Measurements from ENCODE around the gene FNDC3B.

Gene FNDC3B

GRCh38 chr3:172107403-172107802 is 68.0 kb downstream of the FNDC3B start:
- peak; percentile 76 for DNase-seq (ENCODE audit: low spot score)
- no peak for TF ChIP-seq CTCF (IDR thresholded peaks at IDR 0.05; ENCODE audit: extremely low read depth, insufficient read depth, missing control alignments)
- in situ Hi-C loops (cut with MboI; ENCODE audit: low pct_unique_long_range_greater_than_20kb, low sequenced_read_pairs, unreplicated experiment): no loop called here

GRCh38 chr3:172110127-172110779 is 70.9 kb downstream of the FNDC3B start:
- TF ChIP-seq CTCF (IDR thresholded peaks at IDR 0.05; ENCODE audit: extremely low read depth, insufficient read depth, missing control alignments): no peak
- in situ Hi-C loops (cut with MboI; ENCODE audit: low pct_unique_long_range_greater_than_20kb, low sequenced_read_pairs, unreplicated experiment): no loop called here
- no peak for DNase-seq (ENCODE audit: low spot score)

GRCh38 chr3:172111163-172111562 is 71.8 kb downstream of the FNDC3B start:
- no peak for TF ChIP-seq CTCF (IDR thresholded peaks at IDR 0.05; ENCODE audit: extremely low read depth, insufficient read depth, missing control alignments)
- in situ Hi-C loops (cut with MboI; ENCODE audit: low pct_unique_long_range_greater_than_20kb, low sequenced_read_pairs, unreplicated experiment): no loop called here

GRCh38 chr3:172112078-172112733 is 72.8 kb downstream of the FNDC3B start:
- in situ Hi-C loops (cut with MboI; ENCODE audit: low pct_unique_long_range_greater_than_20kb, low sequenced_read_pairs, unreplicated experiment): no loop called here
- DNase-seq (ENCODE audit: low spot score): no peak
- TF ChIP-seq CTCF (IDR thresholded peaks at IDR 0.05; ENCODE audit: extremely low read depth, insufficient read depth, missing control alignments): no peak

More at GRCh38 chr3:172111163-172111562, 71.8 kb downstream of the FNDC3B start:
- no peak for DNase-seq (ENCODE audit: low spot score)

- TF ChIP-seq CTCF (IDR thresholded peaks at IDR 0.05; ENCODE audit: extremely low read depth, insufficient read depth, missing control alignments): no peak
- DNase-seq (ENCODE audit: low spot score): no peak
- in situ Hi-C loops (cut with MboI; ENCODE audit: low pct_unique_long_range_greater_than_20kb, low sequenced_read_pairs, unreplicated experiment): no loop called here
Measured at GRCh38 chr3:172112734-172113120, 73.3 kb downstream of the FNDC3B start.

- no peak for DNase-seq (ENCODE audit: low spot score)
- TF ChIP-seq CTCF (IDR thresholded peaks at IDR 0.05; ENCODE audit: extremely low read depth, insufficient read depth, missing control alignments): no peak
- in situ Hi-C loops (cut with MboI; ENCODE audit: low pct_unique_long_range_greater_than_20kb, low sequenced_read_pairs, unreplicated experiment): no loop called here
Measured at GRCh38 chr3:172113710-172114109, 74.3 kb downstream of the FNDC3B start.

Measured in GM13977 (cell line).